ELF-1 (cell line): ENCODE measurements around the gene HACD2.

Experiments used
- DNase-seq: peaks from one replicate; pipeline ENCODE4 v3.0.0-alpha.2; 2016; ENCODE audit warnings: low read depth, low spot score

Gene HACD2

GRCh38 chr3:123447749-123448517 lies 136.9 kb downstream of the HACD2 start:
- DNase-seq: peak; percentile 34

- no peak for DNase-seq
Observed at GRCh38 chr3:123447416-123447748, 137.5 kb downstream of the HACD2 start.

GRCh38 chr3:123446610-123447109 lies 138.2 kb downstream of the HACD2 start:
- DNase-seq: no peak

- DNase-seq: no peak
Observed at GRCh38 chr3:123446210-123446609, 138.6 kb downstream of the HACD2 start.

GRCh38 chr3:123445702-123446101 lies 139.2 kb downstream of the HACD2 start:
- no peak for DNase-seq

- no peak for DNase-seq
Observed at GRCh38 chr3:123444744-123445143, 140.1 kb downstream of the HACD2 start.

- DNase-seq: no peak
Observed at GRCh38 chr3:123444023-123444422, 140.8 kb downstream of the HACD2 start.

GRCh38 chr3:123442908-123443307 lies 141.9 kb downstream of the HACD2 start:
- no peak for DNase-seq

GRCh38 chr3:123442125-123442524 lies 142.7 kb downstream of the HACD2 start:
- DNase-seq: no peak
